Gastrocnemius medialis (tissue), 4 donors: ENCODE measurements around the gene METTL15. TPM values are rescaled to one million over a fixed set of nuclear protein-coding genes. Genes with fewer than 3 reads are reported as not detected.

Experiments used
- ATAC-seq, 2 donors: fragments of 150-250 bp; one replicate each; pipeline ENCODE4 v1.9.1; 2016
- DNase-seq, 2 donors: peaks; one replicate each; pipeline ENCODE4 v3.0.0-alpha.2; 2019
- H3K27ac ChIP-seq, 4 donors: fragments of 200-600 bp; sonication (generic); 1 replicate in 1 of 4; 2 replicates in 3 of 4; pipeline ENCODE4 v1.5.1; 2016 to 2018; ENCODE audit warnings: mild to moderate bottlenecking in 2 of 4, moderate library complexity in 1 of 4
- H3K27me3 ChIP-seq, 3 donors: fragments of 200-600 bp; sonication (generic) in 2 of 3; 1 replicate in 1 of 3; 2 replicates in 2 of 3; pipeline versions ENCODE4 v1.5.1 to v1.6.0; 2016 to 2019; ENCODE audit warnings: mild to moderate bottlenecking in 1 of 3, moderate library complexity in 1 of 3
- H3K36me3 ChIP-seq, 2 donors: fragments of 200-600 bp; sonication (generic) in 1 of 2; one replicate each; pipeline ENCODE4 v1.5.1; 2017 to 2018
- H3K4me1 ChIP-seq, 2 donors: fragments of 200-600 bp; sonication (generic) in 1 of 2; one replicate each; pipeline ENCODE4 v1.5.1; 2016 to 2017; ENCODE audit warnings: mild to moderate bottlenecking in 2 of 2
- H3K4me3 ChIP-seq, 4 donors: fragments of 200-600 bp; sonication (generic) in 3 of 4; 1 replicate in 1 of 4; 2 replicates in 3 of 4; pipeline ENCODE4 v1.5.1; 2016 to 2019; ENCODE audit warnings: mild to moderate bottlenecking in 2 of 4
- H3K9me3 ChIP-seq, 3 donors: fragments of 200-600 bp; sonication (generic) in 2 of 3; 1 replicate in 1 of 3; 2 replicates in 2 of 3; pipeline ENCODE4 v1.5.1; 2016 to 2019
- POLR2A ChIP-seq, 2 donors: fragments of 450-650 bp; IDR thresholded peaks; one replicate each; pipeline ENCODE4 v1.6.1; 2017; ENCODE audit warnings: antibody characterized with exemption in 2 of 2, mild to moderate bottlenecking in 2 of 2, moderate library complexity in 2 of 2
- in situ Hi-C, 4 donors: fragments of 200-750 bp; cut with MboI; loops; one replicate each; pipeline versions ENCODE4 v1.15.0 to v1.8.0; 2017; ENCODE audit warnings: low sequenced_read_pairs in 4 of 4
- intact Hi-C: fragments of 100-400 bp; cut with DNase I; formaldehyde crosslinking; loops from one replicate; pipeline ENCODE4 v1.15.1; 2023; ENCODE audit warnings: low total_unique reads
- total RNA-seq, 4 donors: library from RNA; depleted of rRNA; stranded (reverse); fragments of >200 nt; gene quantifications; one replicate each; pipeline versions ENCODE4 v1.1.0 to v1.2.3, GENCODE V29; 2016
- TF ChIP-seq, protein P1 (sequence below), 5 experiments: fragments of 450-650 bp in 3 of 5; fragments of 200-600 bp in 2 of 5; sonication (generic) in 2 of 5; IDR thresholded peaks in 4 of 5; conservative IDR thresholded peaks in 1 of 5; 1 replicate in 4 of 5; 2 replicates in 1 of 5; pipeline ENCODE4 v1.5.1; 2016 to 2019; ENCODE audit warnings: antibody characterized with exemption in 5 of 5, mild to moderate bottlenecking in 3 of 5, moderate library complexity in 3 of 5

Gene METTL15
- total RNA-seq, 4 donors from 2014 or later: 4.5 to 15.5 (median 6.7) TPM

DNA sequence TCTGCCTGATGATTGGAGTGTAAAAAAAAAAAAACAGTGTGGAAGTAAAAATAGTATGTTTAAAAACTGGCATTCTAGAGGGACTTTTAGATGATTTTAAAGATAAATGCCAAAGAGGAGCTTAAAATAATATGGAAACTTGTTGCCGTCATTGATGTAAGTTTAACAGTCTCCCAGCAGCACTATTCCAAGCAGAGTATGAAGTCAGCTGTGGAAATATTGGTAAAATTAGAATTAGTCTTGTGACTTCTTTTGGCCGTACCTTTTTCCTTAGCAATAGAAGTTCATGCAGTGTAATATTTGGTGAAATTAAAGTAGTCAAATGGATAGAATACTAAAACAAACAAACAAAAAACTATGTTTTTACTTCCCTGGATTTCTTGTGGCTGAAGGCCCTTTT, 134.9 kb downstream of the METTL15 start:
- no peak for TF ChIP-seq POLR2A (IDR thresholded peaks at IDR 0.05)
- TF ChIP-seq, protein P1, sequence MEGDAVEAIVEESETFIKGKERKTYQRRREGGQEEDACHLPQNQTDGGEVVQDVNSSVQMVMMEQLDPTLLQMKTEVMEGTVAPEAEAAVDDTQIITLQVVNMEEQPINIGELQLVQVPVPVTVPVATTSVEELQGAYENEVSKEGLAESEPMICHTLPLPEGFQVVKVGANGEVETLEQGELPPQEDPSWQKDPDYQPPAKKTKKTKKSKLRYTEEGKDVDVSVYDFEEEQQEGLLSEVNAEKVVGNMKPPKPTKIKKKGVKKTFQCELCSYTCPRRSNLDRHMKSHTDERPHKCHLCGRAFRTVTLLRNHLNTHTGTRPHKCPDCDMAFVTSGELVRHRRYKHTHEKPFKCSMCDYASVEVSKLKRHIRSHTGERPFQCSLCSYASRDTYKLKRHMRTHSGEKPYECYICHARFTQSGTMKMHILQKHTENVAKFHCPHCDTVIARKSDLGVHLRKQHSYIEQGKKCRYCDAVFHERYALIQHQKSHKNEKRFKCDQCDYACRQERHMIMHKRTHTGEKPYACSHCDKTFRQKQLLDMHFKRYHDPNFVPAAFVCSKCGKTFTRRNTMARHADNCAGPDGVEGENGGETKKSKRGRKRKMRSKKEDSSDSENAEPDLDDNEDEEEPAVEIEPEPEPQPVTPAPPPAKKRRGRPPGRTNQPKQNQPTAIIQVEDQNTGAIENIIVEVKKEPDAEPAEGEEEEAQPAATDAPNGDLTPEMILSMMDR (IDR thresholded peaks at IDR 0.05 in 4 of 5, conservative IDR thresholded peaks at IDR 0.05 in 1 of 5): no peak
- Histone ChIP-seq H3K27ac (no peak overlapping the region), H3K4me3 (no peak overlapping the region), H3K9me3 (no peaks in the 10 kb centered on the region), H3K36me3 (no peaks in the 10 kb centered on the region), H3K4me1 (peaks cover 0 to 12% of the 10 kb centered on the region in 2 donors), H3K27me3 (no peaks in the 10 kb centered on the region)
- in situ Hi-C loops (no loop called here), intact Hi-C loops (no loop called here)
- DNase-seq: no peak
- no peak for ATAC-seq

DNA sequence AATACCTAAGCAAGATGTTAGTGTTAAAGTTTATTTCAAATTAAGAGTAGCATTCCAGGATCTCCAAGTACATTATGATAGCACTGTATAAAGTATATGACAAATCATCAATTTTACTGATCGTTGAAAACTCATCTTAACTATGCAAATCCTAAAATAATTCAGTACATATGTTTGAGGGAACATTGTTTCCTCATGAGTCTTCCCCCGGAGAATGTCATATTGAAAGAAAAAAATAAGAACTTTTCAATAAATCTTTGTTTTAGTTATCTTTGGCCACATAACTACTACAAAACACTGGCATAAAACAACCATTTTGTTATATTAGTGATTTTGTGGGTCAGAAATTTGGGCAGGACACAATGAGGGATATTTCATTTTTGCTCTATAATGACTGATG, 135.4 kb downstream of the METTL15 start:
- Histone ChIP-seq H3K27me3 (no peaks in the 10 kb centered on the region), H3K27ac (no peak overlapping the region), H3K9me3 (no peaks in the 10 kb centered on the region), H3K36me3 (no peaks in the 10 kb centered on the region), H3K4me1 (peaks cover 0 to 12% of the 10 kb centered on the region in 2 donors), H3K4me3 (no peak overlapping the region)
- ATAC-seq (no peak), DNase-seq (no peak)
- TF ChIP-seq, protein P1 (IDR thresholded peaks at IDR 0.05 in 4 of 5, conservative IDR thresholded peaks at IDR 0.05 in 1 of 5): no peak
- no peak for TF ChIP-seq POLR2A (IDR thresholded peaks at IDR 0.05)
- in situ Hi-C loops (no loop called here), intact Hi-C loops (no loop called here)

DNA sequence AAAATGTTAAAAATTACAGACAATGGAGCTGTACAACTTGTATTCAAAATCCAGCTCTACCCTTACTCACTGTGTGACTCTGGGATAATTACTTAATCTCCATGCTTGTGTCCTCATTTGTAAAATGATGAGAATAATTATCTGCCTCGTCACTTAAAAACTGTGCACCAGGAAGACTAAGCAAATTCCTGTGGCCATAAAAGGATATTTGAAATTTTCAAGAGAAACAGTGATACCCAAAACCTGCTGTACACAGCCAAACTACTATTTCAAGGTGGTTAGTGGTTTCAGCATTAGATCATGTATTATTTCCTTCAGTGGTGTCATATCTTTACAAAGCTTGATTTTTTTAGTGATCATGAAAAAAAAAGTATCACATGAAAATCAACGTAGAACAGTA, 136.9 kb downstream of the METTL15 start:
- in situ Hi-C loops (no loop called here), intact Hi-C loops (no loop called here)
- ATAC-seq (no peak), DNase-seq (no peak)
- Histone ChIP-seq H3K27ac (no peak overlapping the region), H3K36me3 (no peaks in the 10 kb centered on the region), H3K9me3 (no peaks in the 10 kb centered on the region), H3K27me3 (no peaks in the 10 kb centered on the region), H3K4me3 (no peak overlapping the region), H3K4me1 (peaks cover 0 to 12% of the 10 kb centered on the region in 2 donors)
- TF ChIP-seq POLR2A (IDR thresholded peaks at IDR 0.05): no peak
- TF ChIP-seq, protein P1 (IDR thresholded peaks at IDR 0.05 in 4 of 5, conservative IDR thresholded peaks at IDR 0.05 in 1 of 5): no peak

DNA sequence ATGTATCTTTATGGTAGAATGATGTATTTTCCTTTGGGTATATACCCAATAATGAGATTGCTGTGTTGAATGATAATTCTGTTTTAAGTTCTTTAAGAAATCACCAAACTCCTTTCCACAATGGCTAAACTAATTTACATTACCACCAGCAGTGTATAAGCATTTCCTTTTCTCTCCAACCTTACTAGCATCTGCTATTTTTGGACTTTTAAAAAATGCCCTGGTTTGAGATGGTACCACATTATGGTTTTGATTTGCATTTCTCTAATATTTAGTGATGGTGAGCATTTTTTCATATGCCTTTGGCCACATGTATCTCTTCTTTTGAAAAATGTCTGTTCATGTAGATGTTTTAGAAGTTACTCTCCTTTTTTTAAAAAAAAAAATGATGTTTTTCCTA, 142.0 kb downstream of the METTL15 start:
- in situ Hi-C loops: no loop called here
- Histone ChIP-seq H3K27ac (no peak overlapping the region), H3K4me3 (no peak overlapping the region), H3K4me1 (no peaks in the 10 kb centered on the region), H3K9me3 (no peaks in the 10 kb centered on the region), H3K27me3 (no peaks in the 10 kb centered on the region), H3K36me3 (no peaks in the 10 kb centered on the region)
- intact Hi-C loops: no loop called here
- DNase-seq (no peak), ATAC-seq (no peak)
- TF ChIP-seq POLR2A (IDR thresholded peaks at IDR 0.05): no peak
- TF ChIP-seq, protein P1 (IDR thresholded peaks at IDR 0.05 in 4 of 5, conservative IDR thresholded peaks at IDR 0.05 in 1 of 5): no peak

DNA sequence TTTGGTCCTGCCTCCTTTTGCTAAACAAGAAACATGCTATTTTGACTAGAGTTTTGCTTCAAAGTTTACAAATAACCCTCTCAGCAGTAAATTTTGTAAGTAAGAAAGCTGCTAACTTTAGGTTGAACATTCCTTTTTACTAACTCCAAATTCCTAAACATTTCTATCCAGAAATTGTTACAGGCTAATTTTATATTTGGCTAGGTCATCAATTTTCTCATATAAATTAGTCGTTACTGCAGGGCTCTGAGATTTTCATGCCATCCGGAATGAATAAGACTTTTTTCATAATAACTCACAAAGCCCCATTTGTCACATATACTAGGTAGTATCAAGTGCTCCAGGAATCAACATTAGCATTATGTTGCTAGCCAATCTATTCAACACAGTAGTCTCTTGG, 143.1 kb downstream of the METTL15 start:
- ATAC-seq: no peak
- Histone ChIP-seq H3K36me3 (no peaks in the 10 kb centered on the region), H3K27ac (no peak overlapping the region), H3K4me1 (no peaks in the 10 kb centered on the region), H3K27me3 (no peaks in the 10 kb centered on the region), H3K4me3 (no peak overlapping the region), H3K9me3 (no peaks in the 10 kb centered on the region)
- no peak for TF ChIP-seq POLR2A (IDR thresholded peaks at IDR 0.05)
- TF ChIP-seq, protein P1 (IDR thresholded peaks at IDR 0.05 in 4 of 5, conservative IDR thresholded peaks at IDR 0.05 in 1 of 5): no peak
- intact Hi-C loops: no loop called here
- no peak for DNase-seq
- in situ Hi-C loops: no loop called here
